Putamen (tissue), 1 donor: Measurements from ENCODE around the gene FASLG.

ENCODE experiments used
- DNase-seq: peaks from one replicate; pipeline ENCODE4 v3.0.0-alpha.2; 2016; ENCODE audit warnings: low spot score

FASLG gene

GRCh38 chr1:172647110-172647564, 11.8 kb upstream of the FASLG start:
- no peak for DNase-seq

- DNase-seq, result no peak
Observed at GRCh38 chr1:172647987-172648386, 10.9 kb upstream of the FASLG start.

GRCh38 chr1:172650474-172651193, 8.3 kb upstream of the FASLG start:
- DNase-seq, result no peak

GRCh38 chr1:172653015-172653709, 5.7 kb upstream of the FASLG start:
- no peak for DNase-seq

- DNase-seq, result no peak
Observed at GRCh38 chr1:172654535-172654934, 4.4 kb upstream of the FASLG start.

GRCh38 chr1:172656576-172656975, 2.3 kb upstream of the FASLG start:
- DNase-seq, result no peak

- no peak for DNase-seq
Observed at GRCh38 chr1:172657586-172657985, 1.3 kb upstream of the FASLG start.

GRCh38 chr1:172661107-172661506, 2.2 kb downstream of the FASLG start:
- DNase-seq, result no peak

- no peak for DNase-seq
Observed at GRCh38 chr1:172662464-172663109, 3.7 kb downstream of the FASLG start.

- no peak for DNase-seq
Observed at GRCh38 chr1:172663732-172664131, 4.8 kb downstream of the FASLG start.

GRCh38 chr1:172668097-172668496, 9.2 kb downstream of the FASLG start:
- no peak for DNase-seq

- no peak for DNase-seq
Observed at GRCh38 chr1:172669011-172669410, 10.1 kb downstream of the FASLG start.

- no peak for DNase-seq
Observed at GRCh38 chr1:172670316-172670715, 11.4 kb downstream of the FASLG start.

GRCh38 chr1:172670791-172671190, 11.9 kb downstream of the FASLG start:
- no peak for DNase-seq

- DNase-seq, result no peak
Observed at GRCh38 chr1:172671591-172671990, 12.7 kb downstream of the FASLG start.

- no peak for DNase-seq
Observed at GRCh38 chr1:172672720-172673119, 13.8 kb downstream of the FASLG start.

GRCh38 chr1:172673761-172674160, 14.9 kb downstream of the FASLG start:
- DNase-seq, result no peak

GRCh38 chr1:172674831-172675613, 16.1 kb downstream of the FASLG start:
- no peak for DNase-seq

- no peak for DNase-seq
Observed at GRCh38 chr1:172679000-172679772, 20.3 kb downstream of the FASLG start.

GRCh38 chr1:172680244-172680643, 21.3 kb downstream of the FASLG start:
- DNase-seq, result no peak

- no peak for DNase-seq
Observed at GRCh38 chr1:172680733-172681275, 21.9 kb downstream of the FASLG start.
